ENCODE measurements around the gene NOL9. TPM values are rescaled to one million over a fixed set of nuclear protein-coding genes. Genes with fewer than 3 reads are reported as not detected.

Gene NOL9
- total RNA-seq, 6 donors from 2014 or later, result 19.6 to 41.9 (median 24.7) TPM

DNA sequence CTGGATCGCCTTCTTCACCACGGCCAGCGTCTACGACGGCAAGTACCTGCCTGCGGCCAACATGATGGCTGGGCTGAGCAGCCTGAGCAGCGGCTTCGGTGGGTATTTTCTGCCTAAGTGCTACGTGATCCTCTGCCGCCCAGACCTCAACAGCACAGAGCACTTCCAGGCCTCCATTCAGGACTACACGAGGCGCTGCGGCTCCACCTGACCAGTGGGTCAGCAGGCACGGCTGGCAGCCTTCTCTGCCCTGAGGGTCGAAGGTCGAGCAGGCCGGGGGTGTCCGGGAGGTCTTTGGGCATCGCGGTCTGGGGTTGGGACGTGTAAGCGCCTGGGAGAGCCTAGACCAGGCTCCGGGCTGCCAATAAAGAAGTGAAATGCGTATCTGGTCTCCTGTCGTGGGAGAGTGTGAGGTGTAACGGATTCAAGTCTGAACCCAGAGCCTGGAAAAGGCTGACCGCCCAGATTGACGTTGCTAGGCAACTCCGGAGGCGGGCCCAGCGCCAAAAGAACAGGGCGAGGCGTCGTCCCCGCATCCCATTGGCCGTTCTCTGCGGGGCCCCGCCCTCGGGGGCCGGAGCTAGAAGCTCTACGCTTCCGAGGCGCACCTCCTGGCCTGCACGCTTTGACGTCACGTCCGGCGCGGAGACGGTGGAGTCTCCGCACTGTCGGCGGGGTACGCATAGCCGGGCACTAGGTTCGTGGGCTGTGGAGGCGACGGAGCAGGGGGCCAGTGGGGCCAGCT lies 25.2 kb upstream of the NOL9 start, which contains the start of gene ZBTB48:
ZBTB48 (plus strand) TSS at position 621 of the 745 bp plus-strand sequence. CDS start 616 bp downstream, outside the sequence.
- TF ChIP-seq EP300 (IDR thresholded peaks at IDR 0.05) (peak in 1 of 4 donors; percentile 51), POLR2AphosphoS5 (IDR thresholded peaks at IDR 0.05) (peak; percentile 99), POLR2A (IDR thresholded peaks at IDR 0.05) (peak; percentile 35 to 97 (median 92))
- TF ChIP-seq, protein P1, sequence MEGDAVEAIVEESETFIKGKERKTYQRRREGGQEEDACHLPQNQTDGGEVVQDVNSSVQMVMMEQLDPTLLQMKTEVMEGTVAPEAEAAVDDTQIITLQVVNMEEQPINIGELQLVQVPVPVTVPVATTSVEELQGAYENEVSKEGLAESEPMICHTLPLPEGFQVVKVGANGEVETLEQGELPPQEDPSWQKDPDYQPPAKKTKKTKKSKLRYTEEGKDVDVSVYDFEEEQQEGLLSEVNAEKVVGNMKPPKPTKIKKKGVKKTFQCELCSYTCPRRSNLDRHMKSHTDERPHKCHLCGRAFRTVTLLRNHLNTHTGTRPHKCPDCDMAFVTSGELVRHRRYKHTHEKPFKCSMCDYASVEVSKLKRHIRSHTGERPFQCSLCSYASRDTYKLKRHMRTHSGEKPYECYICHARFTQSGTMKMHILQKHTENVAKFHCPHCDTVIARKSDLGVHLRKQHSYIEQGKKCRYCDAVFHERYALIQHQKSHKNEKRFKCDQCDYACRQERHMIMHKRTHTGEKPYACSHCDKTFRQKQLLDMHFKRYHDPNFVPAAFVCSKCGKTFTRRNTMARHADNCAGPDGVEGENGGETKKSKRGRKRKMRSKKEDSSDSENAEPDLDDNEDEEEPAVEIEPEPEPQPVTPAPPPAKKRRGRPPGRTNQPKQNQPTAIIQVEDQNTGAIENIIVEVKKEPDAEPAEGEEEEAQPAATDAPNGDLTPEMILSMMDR (IDR thresholded peaks at IDR 0.05), result peak in 1 of 6 experiments; percentile 6
- H3K4me3 ChIP-seq, result peak within 1 kb of the TSS; percentile 80 to 97 (median 88)
- peaks cover 0 to 6% (median 0%) of the 10 kb centered on the region in 4 donors for H3K36me3 ChIP-seq
- no peaks in the 10 kb centered on the region for H3K27me3 ChIP-seq
- H3K4me1 ChIP-seq, result peaks cover 27 to 37% (median 31%) of the 10 kb centered on the region in 4 donors
- ATAC-seq (ENCODE audit: low FRiP score in 2 of 2), result peak; percentile 97 to 98
- H3K9me3 ChIP-seq, result no peaks in the 10 kb centered on the region
- 0 to 28% methylated on average over 6 to 26 of the region's 58 CpGs for WGBS, 2 donors
- peak within 1 kb of the TSS; percentile 91 to 98 (median 94) for H3K27ac ChIP-seq
- peak; percentile 99 to 100 for DNase-seq

DNA sequence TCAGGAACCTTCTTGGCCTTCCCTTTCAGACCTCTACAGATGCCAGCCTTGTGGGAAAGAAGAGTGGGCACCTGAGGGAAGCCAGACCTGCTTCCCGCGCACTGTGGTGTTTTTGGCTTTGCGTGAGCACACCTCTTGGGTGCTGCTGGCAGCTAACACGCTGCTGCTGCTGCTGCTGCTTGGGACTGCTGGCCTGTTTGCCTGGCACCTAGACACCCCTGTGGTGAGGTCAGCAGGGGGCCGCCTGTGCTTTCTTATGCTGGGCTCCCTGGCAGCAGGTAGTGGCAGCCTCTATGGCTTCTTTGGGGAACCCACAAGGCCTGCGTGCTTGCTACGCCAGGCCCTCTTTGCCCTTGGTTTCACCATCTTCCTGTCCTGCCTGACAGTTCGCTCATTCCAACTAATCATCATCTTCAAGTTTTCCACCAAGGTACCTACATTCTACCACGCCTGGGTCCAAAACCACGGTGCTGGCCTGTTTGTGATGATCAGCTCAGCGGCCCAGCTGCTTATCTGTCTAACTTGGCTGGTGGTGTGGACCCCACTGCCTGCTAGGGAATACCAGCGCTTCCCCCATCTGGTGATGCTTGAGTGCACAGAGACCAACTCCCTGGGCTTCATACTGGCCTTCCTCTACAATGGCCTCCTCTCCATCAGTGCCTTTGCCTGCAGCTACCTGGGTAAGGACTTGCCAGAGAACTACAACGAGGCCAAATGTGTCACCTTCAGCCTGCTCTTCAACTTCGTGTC lies 24.5 kb upstream of the NOL9 start:
- peaks cover 27 to 32% (median 31%) of the 10 kb centered on the region in 4 donors for H3K4me1 ChIP-seq
- peak overlapping the region; percentile 91 to 98 (median 94) for H3K27ac ChIP-seq
- peak overlapping the region in 3 of 4 donors; percentile 80 to 97 (median 81) for H3K4me3 ChIP-seq
- DNase-seq (no peak), ATAC-seq (ENCODE audit: low FRiP score in 2 of 2) (no peak)
- no peaks in the 10 kb centered on the region for H3K27me3 ChIP-seq
- WGBS, 2 donors, result 89 to 96% methylated on average over 11 to 12 of the region's 14 CpGs
- no peaks in the 10 kb centered on the region for H3K9me3 ChIP-seq
- TF ChIP-seq POLR2A (IDR thresholded peaks at IDR 0.05) (no peak), EP300 (IDR thresholded peaks at IDR 0.05) (no peak), POLR2AphosphoS5 (IDR thresholded peaks at IDR 0.05) (no peak)
- TF ChIP-seq, protein P1 (IDR thresholded peaks at IDR 0.05), result no peak
- H3K36me3 ChIP-seq, result no peaks in the 10 kb centered on the region

- Histone ChIP-seq H3K36me3 (no peaks in the 10 kb centered on the region), H3K4me1 (peaks cover 27 to 32% (median 31%) of the 10 kb centered on the region in 4 donors), H3K27me3 (no peaks in the 10 kb centered on the region), H3K9me3 (no peaks in the 10 kb centered on the region), H3K4me3 (no peak overlapping the region), H3K27ac (no peak overlapping the region)
- no peak for ATAC-seq (ENCODE audit: low FRiP score in 2 of 2)
- TF ChIP-seq POLR2AphosphoS5 (IDR thresholded peaks at IDR 0.05) (no peak), EP300 (IDR thresholded peaks at IDR 0.05) (no peak), POLR2A (IDR thresholded peaks at IDR 0.05) (no peak)
- TF ChIP-seq, protein P1 (IDR thresholded peaks at IDR 0.05), result no peak
- no peak for DNase-seq
- WGBS, 2 donors, result 88 to 94% methylated on average over 6 of the region's 6 CpGs
Measured at GRCh38 chr1:6577831-6578525, 23.7 kb upstream of the NOL9 start.

DNA sequence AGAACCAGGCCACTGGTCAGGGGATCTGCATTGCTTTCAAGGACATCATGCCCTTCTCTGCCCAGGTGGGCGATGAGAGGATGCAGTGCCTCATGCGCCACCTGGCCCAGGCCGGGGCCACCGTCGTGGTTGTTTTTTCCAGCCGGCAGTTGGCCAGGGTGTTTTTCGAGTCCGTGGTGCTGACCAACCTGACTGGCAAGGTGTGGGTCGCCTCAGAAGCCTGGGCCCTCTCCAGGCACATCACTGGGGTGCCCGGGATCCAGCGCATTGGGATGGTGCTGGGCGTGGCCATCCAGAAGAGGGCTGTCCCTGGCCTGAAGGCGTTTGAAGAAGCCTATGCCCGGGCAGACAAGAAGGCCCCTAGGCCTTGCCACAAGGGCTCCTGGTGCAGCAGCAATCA lies 20.5 kb upstream of the NOL9 start:
- ATAC-seq (ENCODE audit: low FRiP score in 2 of 2), result no peak
- peak in 1 of 2 donors; percentile 68 for DNase-seq
- 80 to 83% methylated on average over 1 to 14 of the region's 14 CpGs for WGBS, 2 donors

More for the DNA sequence above, 20.5 kb upstream of the NOL9 start:
- TF ChIP-seq POLR2AphosphoS5 (IDR thresholded peaks at IDR 0.05), result no peak
- TF ChIP-seq, protein P1 (IDR thresholded peaks at IDR 0.05), result no peak
- TF ChIP-seq EP300 (IDR thresholded peaks at IDR 0.05), result no peak
- TF ChIP-seq POLR2A (IDR thresholded peaks at IDR 0.05), result no peak
- H3K27ac ChIP-seq, result no peak overlapping the region
- H3K27me3 ChIP-seq, result no peaks in the 10 kb centered on the region
- no peak overlapping the region for H3K4me3 ChIP-seq
- peaks cover 5 to 6% (median 5%) of the 10 kb centered on the region in 4 donors for H3K4me1 ChIP-seq
- peaks cover 0 to 7% (median 6%) of the 10 kb centered on the region in 4 donors for H3K9me3 ChIP-seq
- H3K36me3 ChIP-seq, result no peaks in the 10 kb centered on the region

All from upper lobe of left lung (tissue), 6 donors.